Activated CD8-positive, alpha-beta T cell treated with anti-CD3 and anti-CD28 coated beads for 36 hours (primary cell): ENCODE data around the gene SYT1. TPM values are rescaled to one million over a fixed set of nuclear protein-coding genes. Genes with fewer than 3 reads are reported as not detected.
"Not testable (repeated sequence)": the region's sequence is repeated elsewhere in the genome, so short reads cannot be mapped to it uniquely, and the experiment has no call there.

Source experiments
- ATAC-seq: fragments of 200-7000 bp; cut with Tn5 transposase; one replicate; pipeline ENCODE4 v1.10.0; 2021; ENCODE audit warnings: mild to moderate bottlenecking, moderate library complexity
- CTCF ChIA-PET: fragments of 350-600 bp; sonication (Branson Sonifier 250); formaldehyde crosslinking; loops from one replicate; lab custom pipeline; 2021; ENCODE audit warnings: antibody characterized with exemption; lab: Charles Lee
- POLR2A ChIA-PET: fragments of 350-600 bp; sonication (Branson Sonifier 250); formaldehyde crosslinking; loops from one replicate; lab custom pipeline; 2021; ENCODE audit warnings: antibody characterized with exemption; lab: Charles Lee
- DNase-seq: peaks from one replicate; pipeline ENCODE4 v3.0.0-alpha.2; 2020
- H3K27ac Mint-ChIP-seq: one replicate; pipeline ENCODE4 v1.8.0; 2021; ENCODE audit warnings: mild to moderate bottlenecking, mixed read lengths
- H3K27me3 Mint-ChIP-seq: one replicate; pipeline ENCODE4 v1.8.0; 2021; ENCODE audit warnings: mixed read lengths
- H3K36me3 Mint-ChIP-seq: one replicate; pipeline ENCODE4 v1.8.0; 2021; ENCODE audit warnings: low read depth, mixed read lengths
- H3K4me1 Mint-ChIP-seq: one replicate; pipeline ENCODE4 v1.8.0; 2021; ENCODE audit warnings: low read depth, mixed read lengths
- H3K4me3 Mint-ChIP-seq: one replicate; pipeline ENCODE4 v1.8.0; 2021; ENCODE audit warnings: mild to moderate bottlenecking, moderate library complexity, mixed read lengths
- H3K9me3 Mint-ChIP-seq: one replicate; pipeline ENCODE4 v1.8.0; 2021; ENCODE audit warnings: mixed read lengths
- CTCF ChIP-seq: fragments of 200-600 bp; IDR thresholded peaks from one replicate; pipeline ENCODE4 v1.8.0; 2022; ENCODE audit warnings: antibody characterized with exemption, mild to moderate bottlenecking
- intact Hi-C: fragments of 100-400 bp; cut with micrococcal nuclease; formaldehyde crosslinking; loops from one replicate; pipeline ENCODE4 v1.10.0; 2022
- total RNA-seq, 2 experiments: library from RNA; stranded (reverse); gene quantifications; one replicate each; pipeline ENCODE4 v1.2.3, GENCODE V29; 2021

The SYT1 gene
- total RNA-seq, 2 experiments from 2014 or later = not detected

- intact Hi-C loops = no loop called here
- ChIA-PET POLR2A (no interaction called here), CTCF (no interaction called here)
- Mint-ChIP-seq H3K27me3 (no peaks in the 10 kb centered on the region), H3K36me3 (no peaks in the 10 kb centered on the region), H3K9me3 (peaks cover 4% of the 10 kb centered on the region), H3K27ac (no peak overlapping the region), H3K4me1 (no peaks in the 10 kb centered on the region), H3K4me3 (no peak overlapping the region)
- no peak for DNase-seq
- no peak for ATAC-seq
- TF ChIP-seq CTCF = no peak
Observed at GRCh38 chr12:79021021-79021420, 156.4 kb downstream of the SYT1 start.

DNA sequence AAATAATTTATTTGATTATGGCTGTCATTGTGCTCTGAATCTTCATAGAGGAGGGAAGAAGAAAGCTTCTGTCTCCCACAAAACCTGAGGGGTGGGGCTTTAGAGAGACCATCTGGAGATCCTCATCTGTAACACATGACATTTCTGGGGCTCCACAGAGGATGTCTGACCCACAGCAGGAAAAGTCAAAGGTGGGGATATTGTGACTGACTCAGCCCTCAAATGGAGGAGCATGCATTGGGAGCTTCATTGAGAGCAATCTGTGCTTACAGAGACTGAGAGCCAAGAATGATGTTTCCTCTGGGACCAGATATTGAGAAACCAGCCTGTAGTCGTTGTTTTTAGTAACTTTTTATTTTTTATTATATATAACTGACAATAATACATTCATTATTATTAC is 158.7 kb downstream of the SYT1 start:
- ATAC-seq (no peak), DNase-seq (no peak)
- H3K4me3 Mint-ChIP-seq = no peak overlapping the region
- no peak overlapping the region for H3K27ac Mint-ChIP-seq
- H3K27me3 Mint-ChIP-seq = no peaks in the 10 kb centered on the region
- CTCF ChIA-PET = no interaction called here
- TF ChIP-seq CTCF = no peak
- no peaks in the 10 kb centered on the region for H3K9me3 Mint-ChIP-seq
- intact Hi-C loops = no loop called here
- no peaks in the 10 kb centered on the region for H3K4me1 Mint-ChIP-seq
- POLR2A ChIA-PET = no interaction called here
- H3K36me3 Mint-ChIP-seq = no peaks in the 10 kb centered on the region

DNA sequence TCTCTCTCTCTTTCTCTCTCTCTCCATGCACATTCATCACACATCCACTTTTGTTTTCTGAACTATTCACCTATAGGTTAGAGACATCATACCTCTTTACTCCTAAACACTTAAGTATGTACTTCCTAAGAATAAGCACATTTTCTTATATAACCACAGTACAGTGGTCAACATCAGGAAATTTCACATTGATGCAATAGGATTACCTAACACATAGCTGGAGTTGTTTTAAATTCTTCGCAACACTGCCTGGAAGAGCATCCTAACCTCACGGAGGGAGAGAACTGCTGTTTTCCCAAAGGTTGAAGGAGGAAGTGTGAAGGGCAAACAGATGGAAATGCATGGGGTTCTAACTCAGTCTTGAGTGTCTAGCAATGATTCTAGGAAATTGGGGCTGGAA is 159.2 kb downstream of the SYT1 start:
- POLR2A ChIA-PET = no interaction called here

GRCh38 chr12:79033788-79034187 is 169.2 kb downstream of the SYT1 start:
- POLR2A ChIA-PET = no interaction called here
- H3K4me1 Mint-ChIP-seq = no peaks in the 10 kb centered on the region
- H3K27ac Mint-ChIP-seq = no peak overlapping the region
- intact Hi-C loops = no loop called here
- no peak overlapping the region for H3K4me3 Mint-ChIP-seq
- H3K27me3 Mint-ChIP-seq = no peaks in the 10 kb centered on the region
- H3K36me3 Mint-ChIP-seq = no peaks in the 10 kb centered on the region
- peaks cover 2% of the 10 kb centered on the region for H3K9me3 Mint-ChIP-seq
- ATAC-seq = no peak
- no peak for DNase-seq
- CTCF ChIA-PET = no interaction called here
- TF ChIP-seq CTCF = no peak

More for the DNA sequence above, 159.2 kb downstream of the SYT1 start:
- Mint-ChIP-seq H3K9me3 (no peaks in the 10 kb centered on the region), H3K27me3 (no peaks in the 10 kb centered on the region), H3K27ac (no peak overlapping the region), H3K4me1 (no peaks in the 10 kb centered on the region), H3K36me3 (no peaks in the 10 kb centered on the region), H3K4me3 (no peak overlapping the region)
- ATAC-seq (no peak), DNase-seq (no peak)
- CTCF ChIA-PET = no interaction called here
- TF ChIP-seq CTCF = no peak
- intact Hi-C loops = no loop called here

- POLR2A ChIA-PET, H3K36me3 Mint-ChIP-seq, H3K4me1 Mint-ChIP-seq, CTCF ChIA-PET, DNase-seq, H3K27me3 Mint-ChIP-seq, intact Hi-C loops, H3K4me3 Mint-ChIP-seq, ATAC-seq, H3K27ac Mint-ChIP-seq, H3K9me3 Mint-ChIP-seq: not testable (repeated sequence)
Observed at GRCh38 chr12:79044748-79045147, 180.2 kb downstream of the SYT1 start.

DNA sequence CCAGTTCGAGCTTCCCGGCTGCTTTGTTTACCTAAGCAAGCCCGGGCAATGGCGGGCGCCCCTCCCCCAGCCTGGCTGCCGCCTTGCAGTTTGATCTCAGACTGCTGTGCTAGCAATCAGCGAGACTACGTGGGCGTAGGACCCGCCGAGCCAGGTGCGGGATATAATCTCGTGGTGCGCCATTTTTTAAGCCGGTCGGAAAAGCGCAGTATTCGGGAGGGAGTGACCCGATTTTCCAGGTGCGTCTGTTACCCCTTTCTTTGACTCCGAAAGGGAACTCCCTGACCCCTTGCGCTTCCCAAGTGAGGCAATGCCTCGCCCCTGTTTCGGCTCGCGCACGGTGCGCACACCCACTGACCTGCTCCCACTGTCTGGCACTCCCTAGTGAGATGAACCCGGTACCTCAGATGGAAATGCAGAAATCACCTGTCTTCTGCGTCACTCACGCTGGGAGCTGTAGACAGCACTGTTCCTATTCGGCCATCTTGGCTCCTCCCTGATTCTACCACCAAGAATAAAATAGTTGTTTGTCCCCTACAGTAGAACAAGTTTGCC is 180.7 kb downstream of the SYT1 start:
- intact Hi-C loops, CTCF ChIA-PET, H3K36me3 Mint-ChIP-seq, POLR2A ChIA-PET, ATAC-seq, H3K4me3 Mint-ChIP-seq, H3K27ac Mint-ChIP-seq, H3K27me3 Mint-ChIP-seq, H3K9me3 Mint-ChIP-seq, DNase-seq, H3K4me1 Mint-ChIP-seq: not testable (repeated sequence)
